HepG2 (cell line): ENCODE results near the gene FCHO2. TPM values are rescaled to one million over a fixed set of nuclear protein-coding genes. Genes with fewer than 3 reads are reported as not detected.

Source experiments
- CREB1 ChIP-seq, 2 experiments: fragments of 450-650 bp in 1 of 2; IDR thresholded peaks; 2 replicates each; pipeline ENCODE4 v1.6.1; 2016 to 2017; ENCODE audit warnings: control low read depth in 1 of 2, mild to moderate bottlenecking in 1 of 2, missing compliant biosample characterization in 1 of 2, missing genetic modification characterization in 1 of 2
- EEA1 ChIP-seq: sonication (generic); formaldehyde crosslinking; IDR thresholded peaks from 2 replicates; pipeline ENCODE4 v1.5.1; 2020; ENCODE audit warnings: mild to moderate bottlenecking, missing genetic modification reagents, borderline replicate concordance
- GLI4 ChIP-seq: sonication (generic); formaldehyde crosslinking; IDR thresholded peaks from 2 replicates; pipeline ENCODE4 v1.5.1; 2020; ENCODE audit warnings: missing genetic modification reagents, mild to moderate bottlenecking, moderate library complexity, borderline replicate concordance
- GPN1 ChIP-seq: sonication (generic); formaldehyde crosslinking; IDR thresholded peaks from 2 replicates; pipeline ENCODE4 v1.5.1; 2020; ENCODE audit warnings: missing genetic modification reagents, borderline replicate concordance
- HOXD1 ChIP-seq: sonication (generic); formaldehyde crosslinking; IDR thresholded peaks from 2 replicates; pipeline ENCODE4 v1.5.0; 2020; ENCODE audit warnings: missing genetic modification reagents
- JUNB ChIP-seq: sonication (generic); formaldehyde crosslinking; IDR thresholded peaks from 2 replicates; pipeline ENCODE4 v1.8.0; 2022; ENCODE audit warnings: missing genetic modification reagents, mild to moderate bottlenecking, borderline replicate concordance
- KDM6A ChIP-seq: IDR thresholded peaks from 2 replicates; pipeline ENCODE4 v1.6.1; 2016; ENCODE audit warnings: low read depth
- MAFF ChIP-seq: IDR thresholded peaks from 2 replicates; pipeline ENCODE4 v1.6.1; 2011; ENCODE audit warnings: low read depth, low read length, improper control_type of control experiment
- RBAK ChIP-seq: sonication (generic); formaldehyde crosslinking; IDR thresholded peaks from 2 replicates; pipeline ENCODE4 v1.5.1; 2020; ENCODE audit warnings: mild to moderate bottlenecking, missing genetic modification reagents
- REL ChIP-seq: sonication (generic); formaldehyde crosslinking; conservative IDR thresholded peaks from 2 replicates; pipeline ENCODE4 v1.8.0; 2022; ENCODE audit warnings: mild to moderate bottlenecking, missing genetic modification reagents, moderate library complexity
- REPIN1 ChIP-seq: sonication (generic); formaldehyde crosslinking; IDR thresholded peaks from 2 replicates; pipeline ENCODE4 v1.8.0; 2022; ENCODE audit warnings: missing genetic modification reagents, low read depth, mild to moderate bottlenecking, borderline replicate concordance
- REXO4 ChIP-seq: sonication (generic); formaldehyde crosslinking; IDR thresholded peaks from 2 replicates; pipeline ENCODE4 v1.8.0; 2022; ENCODE audit warnings: missing genetic modification reagents, mild to moderate bottlenecking, borderline replicate concordance
- RFX3 ChIP-seq: IDR thresholded peaks from 2 replicates; pipeline ENCODE4 v1.6.1; 2016; ENCODE audit warnings: missing biosample characterization, missing genetic modification reagents
- TOE1 ChIP-seq: sonication (generic); formaldehyde crosslinking; IDR thresholded peaks from 2 replicates; pipeline ENCODE4 v1.4.0; 2020; ENCODE audit warnings: mild to moderate bottlenecking, missing genetic modification reagents
- ZBTB1 ChIP-seq: sonication (generic); formaldehyde crosslinking; IDR thresholded peaks from 2 replicates; pipeline ENCODE4 v1.4.0; 2020; ENCODE audit warnings: missing genetic modification reagents, borderline replicate concordance
- ZNF441 ChIP-seq: sonication (generic); formaldehyde crosslinking; IDR thresholded peaks from 2 replicates; pipeline ENCODE4 v1.7.0; 2021; ENCODE audit warnings: missing genetic modification reagents, borderline replicate concordance
- ZSCAN9 ChIP-seq: IDR thresholded peaks from 2 replicates; pipeline ENCODE4 v1.6.1; 2016; ENCODE audit warnings: borderline replicate concordance
- polyA plus RNA-seq, 8 experiments: library from polyadenylated mRNA; depleted of rRNA in 3 of 8; stranded (reverse) in 7 of 8; unstranded in 1 of 8; fragments of >200 nt; fragmentation: Illumina TruSeq in 4 of 8; extraction: Trizol in 4 of 8; gene quantifications; 2 replicates each; pipeline versions ENCODE4 v1.2.1 to v1.2.3, GENCODE V29; 2011 to 2016; ENCODE audit warnings: low read depth in 4 of 8, missing spikeins in 1 of 8, mixed read lengths in 1 of 8; ENCODE audit not compliant: insufficient read depth in 1 of 8
- total RNA-seq, 5 experiments: library from RNA; depleted of rRNA; stranded (reverse); fragments of >200 nt; fragmentation: Illumina TruSeq; extraction: Trizol; gene quantifications; 2 replicates each; pipeline ENCODE4 v1.2.3, GENCODE V29; 2016; ENCODE audit warnings: low read depth in 1 of 5
- TF ChIP-seq, protein P1 (sequence below): sonication (generic); formaldehyde crosslinking; IDR thresholded peaks from 2 replicates; pipeline ENCODE4 v1.4.0; 2020; ENCODE audit warnings: missing genetic modification reagents, mild to moderate bottlenecking, borderline replicate concordance
- TF ChIP-seq, protein P2 (sequence below): sonication (generic); formaldehyde crosslinking; IDR thresholded peaks from 2 replicates; pipeline ENCODE4 v1.4.0; 2020; ENCODE audit warnings: mild to moderate bottlenecking, missing genetic modification reagents, borderline replicate concordance
- TF ChIP-seq, protein P3 (sequence below): sonication (generic); formaldehyde crosslinking; IDR thresholded peaks from 2 replicates; pipeline ENCODE4 v1.5.0; 2020; ENCODE audit warnings: missing genetic modification reagents, mild to moderate bottlenecking, borderline replicate concordance
- TF ChIP-seq, protein P4 (sequence below): sonication (generic); formaldehyde crosslinking; conservative IDR thresholded peaks from 2 replicates; pipeline ENCODE4 v1.8.0; 2022; ENCODE audit warnings: mild to moderate bottlenecking, moderate library complexity, missing genetic modification reagents

The FCHO2 gene
- total and polyA plus RNA-seq, 2 of the 13 experiments (the other 11 are each of a cell fraction or from before 2014, with no cell fraction given) = 11.6 to 17.3 TPM

DNA sequence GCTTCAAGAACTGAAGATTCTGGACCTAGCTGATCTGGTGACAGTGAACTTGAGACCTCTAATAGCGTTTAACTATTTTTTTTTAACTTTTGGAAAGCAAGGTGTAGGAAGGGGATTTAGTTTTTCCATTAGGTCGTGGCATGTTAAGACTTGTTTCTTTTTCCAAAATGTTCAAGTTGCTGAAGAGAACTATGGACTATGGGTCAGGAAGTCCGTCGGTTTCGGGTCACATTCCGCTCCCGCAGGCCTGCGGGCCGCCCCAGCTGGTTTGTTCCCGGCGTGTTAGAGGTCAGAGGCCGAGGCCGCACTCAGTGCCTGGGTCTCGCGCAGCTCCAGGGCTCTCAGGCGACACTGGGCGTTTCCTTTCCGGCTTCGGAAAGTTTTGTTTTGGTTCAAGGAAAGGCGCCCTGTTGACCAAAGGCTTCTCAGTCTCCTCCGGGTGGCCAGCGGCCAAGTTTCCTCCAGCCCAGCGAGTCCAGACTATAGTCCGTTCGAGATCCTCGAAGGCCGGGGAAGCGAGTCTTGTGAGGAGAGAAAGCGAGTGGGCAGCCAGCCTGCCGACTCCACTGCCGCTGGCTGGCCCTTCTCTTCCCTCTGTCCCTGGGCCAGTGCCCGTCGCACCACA lies 586 bp upstream of the FCHO2 start (continued):
- 0 out of 2 replicates have a peak, but pooled peaks have one; percentile 2 for TF ChIP-seq ZNF441
- no peak for TF ChIP-seq RBAK (CRISPR knock-in tag)
- peak; percentile 10; the same call in 1 of the 2 replicates for TF ChIP-seq TOE1 (CRISPR knock-in tag)
- no peak for TF ChIP-seq RFX3
- no peak; the same call in 1 of the 2 replicates for TF ChIP-seq REPIN1
- no peak for TF ChIP-seq CREB1 (IDR thresholded peaks at IDR 0.05)
- no peak for TF ChIP-seq CREB1 (CRISPR knock-in tag; IDR thresholded peaks at IDR 0.05)
- no peak for TF ChIP-seq ZSCAN9 (CRISPR knock-in tag)
- TF ChIP-seq ZBTB1 (CRISPR knock-in tag) = no peak
- TF ChIP-seq, protein P1, sequence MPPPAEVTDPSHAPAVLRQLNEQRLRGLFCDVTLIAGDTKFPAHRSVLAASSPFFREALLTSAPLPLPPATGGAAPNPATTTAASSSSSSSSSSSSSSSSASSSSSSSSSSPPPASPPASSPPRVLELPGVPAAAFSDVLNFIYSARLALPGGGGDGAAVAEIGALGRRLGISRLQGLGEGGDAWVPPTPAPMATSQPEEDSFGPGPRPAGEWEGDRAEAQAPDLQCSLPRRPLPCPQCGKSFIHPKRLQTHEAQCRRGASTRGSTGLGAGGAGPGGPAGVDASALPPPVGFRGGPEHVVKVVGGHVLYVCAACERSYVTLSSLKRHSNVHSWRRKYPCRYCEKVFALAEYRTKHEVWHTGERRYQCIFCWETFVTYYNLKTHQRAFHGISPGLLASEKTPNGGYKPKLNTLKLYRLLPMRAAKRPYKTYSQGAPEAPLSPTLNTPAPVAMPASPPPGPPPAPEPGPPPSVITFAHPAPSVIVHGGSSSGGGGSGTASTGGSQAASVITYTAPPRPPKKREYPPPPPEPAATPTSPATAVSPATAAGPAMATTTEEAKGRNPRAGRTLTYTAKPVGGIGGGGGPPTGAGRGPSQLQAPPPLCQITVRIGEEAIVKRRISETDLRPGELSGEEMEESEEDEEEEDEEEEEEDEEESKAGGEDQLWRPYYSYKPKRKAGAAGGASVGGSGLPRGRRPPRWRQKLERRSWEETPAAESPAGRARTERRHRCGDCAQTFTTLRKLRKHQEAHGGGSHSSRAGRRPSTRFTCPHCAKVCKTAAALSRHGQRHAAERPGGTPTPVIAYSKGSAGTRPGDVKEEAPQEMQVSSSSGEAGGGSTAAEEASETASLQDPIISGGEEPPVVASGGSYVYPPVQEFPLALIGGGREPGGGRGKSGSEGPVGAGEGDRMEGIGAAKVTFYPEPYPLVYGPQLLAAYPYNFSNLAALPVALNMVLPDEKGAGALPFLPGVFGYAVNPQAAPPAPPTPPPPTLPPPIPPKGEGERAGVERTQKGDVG (CRISPR knock-in tag) = peak; percentile 61; the same call in 1 of the 2 replicates
- TF ChIP-seq EEA1 (CRISPR knock-in tag) = no peak
- no peak for TF ChIP-seq JUNB (CRISPR knock-in tag)
- no peak for TF ChIP-seq REL (CRISPR knock-in tag)
- no peak for TF ChIP-seq MAFF
- TF ChIP-seq KDM6A (CRISPR knock-in tag) = no peak
- no peak for TF ChIP-seq GLI4 (CRISPR knock-in tag)
- no peak for TF ChIP-seq GPN1 (CRISPR knock-in tag)
- TF ChIP-seq, protein P2, sequence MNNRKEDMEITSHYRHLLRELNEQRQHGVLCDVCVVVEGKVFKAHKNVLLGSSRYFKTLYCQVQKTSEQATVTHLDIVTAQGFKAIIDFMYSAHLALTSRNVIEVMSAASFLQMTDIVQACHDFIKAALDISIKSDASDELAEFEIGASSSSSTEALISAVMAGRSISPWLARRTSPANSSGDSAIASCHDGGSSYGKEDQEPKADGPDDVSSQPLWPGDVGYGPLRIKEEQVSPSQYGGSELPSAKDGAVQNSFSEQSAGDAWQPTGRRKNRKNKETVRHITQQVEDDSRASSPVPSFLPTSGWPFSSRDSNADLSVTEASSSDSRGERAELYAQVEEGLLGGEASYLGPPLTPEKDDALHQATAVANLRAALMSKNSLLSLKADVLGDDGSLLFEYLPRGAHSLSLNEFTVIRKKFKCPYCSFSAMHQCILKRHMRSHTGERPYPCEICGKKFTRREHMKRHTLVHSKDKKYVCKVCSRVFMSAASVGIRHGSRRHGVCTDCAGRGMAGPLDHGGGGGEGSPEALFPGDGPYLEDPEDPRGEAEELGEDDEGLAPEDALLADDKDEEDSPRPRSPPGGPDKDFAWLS (CRISPR knock-in tag) = no peak
- TF ChIP-seq, protein P3, sequence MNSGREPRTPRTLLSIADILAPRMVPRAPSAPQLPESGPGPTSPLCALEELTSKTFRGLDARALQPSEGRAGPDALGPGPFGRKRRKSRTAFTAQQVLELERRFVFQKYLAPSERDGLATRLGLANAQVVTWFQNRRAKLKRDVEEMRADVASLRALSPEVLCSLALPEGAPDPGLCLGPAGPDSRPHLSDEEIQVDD (CRISPR knock-in tag) = no peak; the same call in 1 of the 2 replicates
- no peak for TF ChIP-seq HOXD1 (CRISPR knock-in tag)
- TF ChIP-seq, protein P4, sequence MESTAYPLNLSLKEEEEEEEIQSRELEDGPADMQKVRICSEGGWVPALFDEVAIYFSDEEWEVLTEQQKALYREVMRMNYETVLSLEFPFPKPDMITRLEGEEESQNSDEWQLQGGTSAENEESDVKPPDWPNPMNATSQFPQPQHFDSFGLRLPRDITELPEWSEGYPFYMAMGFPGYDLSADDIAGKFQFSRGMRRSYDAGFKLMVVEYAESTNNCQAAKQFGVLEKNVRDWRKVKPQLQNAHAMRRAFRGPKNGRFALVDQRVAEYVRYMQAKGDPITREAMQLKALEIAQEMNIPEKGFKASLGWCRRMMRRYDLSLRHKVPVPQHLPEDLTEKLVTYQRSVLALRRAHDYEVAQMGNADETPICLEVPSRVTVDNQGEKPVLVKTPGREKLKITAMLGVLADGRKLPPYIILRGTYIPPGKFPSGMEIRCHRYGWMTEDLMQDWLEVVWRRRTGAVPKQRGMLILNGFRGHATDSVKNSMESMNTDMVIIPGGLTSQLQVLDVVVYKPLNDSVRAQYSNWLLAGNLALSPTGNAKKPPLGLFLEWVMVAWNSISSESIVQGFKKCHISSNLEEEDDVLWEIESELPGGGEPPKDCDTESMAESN (CRISPR knock-in tag) = no peak
- TF ChIP-seq REXO4 (CRISPR knock-in tag) = no peak
